ENCODE measurements around the gene TMEM87A.

The TMEM87A gene

DNA sequence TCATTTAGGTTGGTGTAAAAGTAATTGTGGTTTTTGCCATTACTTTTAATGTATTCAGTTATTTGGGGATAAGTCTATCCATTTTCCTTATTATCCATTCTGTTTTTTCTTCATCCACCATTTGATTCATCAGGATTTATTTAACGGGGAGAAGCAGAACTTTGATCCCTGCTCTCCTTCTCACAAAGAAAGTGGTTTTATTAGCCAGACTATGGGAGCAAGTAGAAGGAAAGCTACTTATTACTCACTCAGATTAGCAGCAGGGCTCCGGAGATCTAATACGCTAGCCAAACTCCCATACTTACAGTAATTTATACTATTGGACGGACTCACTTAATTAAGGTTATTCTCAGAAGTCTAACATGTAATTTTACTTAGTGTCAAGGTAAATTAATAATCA lies 14.7 kb upstream of the TMEM87A start:
- no peak overlapping the region for H3K9ac ChIP-seq (ENCODE audit: low read depth in 1 of 2, low read length in 2 of 2)
- peaks cover 25 to 37% of the 10 kb centered on the region in 2 donors for H3K36me3 ChIP-seq (ENCODE audit: control insufficient read depth in 2 of 2, insufficient read depth in 2 of 2, low read length in 2 of 2)
- no peak overlapping the region for H3K27ac ChIP-seq (ENCODE audit: low read depth in 2 of 2, low read length in 2 of 2)
- no peaks in the 10 kb centered on the region for H3K27me3 ChIP-seq (ENCODE audit: control insufficient read depth in 2 of 2, insufficient read depth in 2 of 2, low read length in 2 of 2)
- no peaks in the 10 kb centered on the region for H3K9me3 ChIP-seq (ENCODE audit: control insufficient read depth in 2 of 2, low read length in 2 of 2)
- peaks cover 4 to 11% of the 10 kb centered on the region in 2 donors for H3K4me1 ChIP-seq (ENCODE audit: control insufficient read depth in 2 of 2, insufficient read depth in 2 of 2, low read length in 2 of 2)
- no peak overlapping the region for H3K4me3 ChIP-seq (ENCODE audit: low read length in 2 of 2)

DNA sequence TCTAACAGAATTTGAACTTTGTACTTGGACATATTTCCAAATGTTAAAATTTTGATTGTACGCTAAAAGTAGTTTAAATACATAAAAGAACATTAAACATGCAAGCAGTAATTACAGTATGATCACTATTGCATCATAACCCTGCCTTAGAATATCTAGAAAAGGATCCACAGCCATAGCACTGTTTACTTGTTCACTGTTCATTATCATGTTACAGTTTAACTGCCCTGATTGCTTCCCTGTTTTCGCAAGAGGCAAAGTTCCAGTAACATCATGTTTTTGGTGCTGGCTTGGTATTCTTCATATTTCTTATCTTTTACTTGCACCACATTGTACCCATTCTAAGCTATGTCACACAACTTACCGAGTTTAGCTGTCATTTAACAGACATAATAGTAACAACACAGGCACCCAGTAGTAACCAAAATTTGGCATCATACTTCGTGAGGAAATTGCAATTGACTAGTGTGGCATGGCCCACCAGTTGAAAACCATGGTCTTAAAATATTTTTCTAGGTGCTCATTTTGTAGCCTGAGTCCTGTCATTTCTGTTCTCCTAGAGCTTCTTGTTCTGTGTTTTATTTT lies 13.3 kb upstream of the TMEM87A start:
- Histone ChIP-seq H3K9ac (ENCODE audit: low read depth in 1 of 2, low read length in 2 of 2) (no peak overlapping the region), H3K27me3 (ENCODE audit: control insufficient read depth in 2 of 2, insufficient read depth in 2 of 2, low read length in 2 of 2) (no peaks in the 10 kb centered on the region), H3K4me1 (ENCODE audit: control insufficient read depth in 2 of 2, insufficient read depth in 2 of 2, low read length in 2 of 2) (peaks cover 4 to 11% of the 10 kb centered on the region in 2 donors), H3K27ac (ENCODE audit: low read depth in 2 of 2, low read length in 2 of 2) (peak overlapping the region in 1 of 2 donors; percentile 7), H3K4me3 (ENCODE audit: low read length in 2 of 2) (peak overlapping the region in 1 of 2 donors; percentile 6), H3K36me3 (ENCODE audit: control insufficient read depth in 2 of 2, insufficient read depth in 2 of 2, low read length in 2 of 2) (peaks cover 16 to 32% of the 10 kb centered on the region in 2 donors), H3K9me3 (ENCODE audit: control insufficient read depth in 2 of 2, low read length in 2 of 2) (no peaks in the 10 kb centered on the region)

DNA sequence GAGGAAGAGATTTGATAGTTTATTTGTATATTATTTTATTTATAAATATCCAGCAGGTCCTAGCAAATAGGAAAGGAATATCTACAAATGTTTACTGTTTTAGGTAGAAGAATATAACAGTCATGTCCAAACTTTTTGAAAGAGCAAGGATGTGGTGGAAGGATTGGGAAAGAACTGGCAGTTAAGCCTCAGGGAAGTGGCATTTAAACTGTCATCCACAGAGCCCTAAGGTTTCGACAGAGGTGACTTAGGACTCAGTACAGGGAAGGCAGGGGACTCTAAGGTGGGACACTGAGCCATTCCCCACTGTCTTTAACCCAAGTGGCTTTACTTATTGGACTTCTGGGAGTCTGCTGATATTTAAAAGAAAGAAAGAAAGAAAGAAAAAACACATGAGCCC lies 11.8 kb upstream of the TMEM87A start:
- Histone ChIP-seq H3K27me3 (ENCODE audit: control insufficient read depth in 2 of 2, insufficient read depth in 2 of 2, low read length in 2 of 2) (no peaks in the 10 kb centered on the region), H3K4me3 (ENCODE audit: low read length in 2 of 2) (no peak overlapping the region), H3K27ac (ENCODE audit: low read depth in 2 of 2, low read length in 2 of 2) (no peak overlapping the region), H3K36me3 (ENCODE audit: control insufficient read depth in 2 of 2, insufficient read depth in 2 of 2, low read length in 2 of 2) (peaks cover 28 to 43% of the 10 kb centered on the region in 2 donors), H3K4me1 (ENCODE audit: control insufficient read depth in 2 of 2, insufficient read depth in 2 of 2, low read length in 2 of 2) (peaks cover 4 to 11% of the 10 kb centered on the region in 2 donors), H3K9me3 (ENCODE audit: control insufficient read depth in 2 of 2, low read length in 2 of 2) (no peaks in the 10 kb centered on the region), H3K9ac (ENCODE audit: low read depth in 1 of 2, low read length in 2 of 2) (no peak overlapping the region)

DNA sequence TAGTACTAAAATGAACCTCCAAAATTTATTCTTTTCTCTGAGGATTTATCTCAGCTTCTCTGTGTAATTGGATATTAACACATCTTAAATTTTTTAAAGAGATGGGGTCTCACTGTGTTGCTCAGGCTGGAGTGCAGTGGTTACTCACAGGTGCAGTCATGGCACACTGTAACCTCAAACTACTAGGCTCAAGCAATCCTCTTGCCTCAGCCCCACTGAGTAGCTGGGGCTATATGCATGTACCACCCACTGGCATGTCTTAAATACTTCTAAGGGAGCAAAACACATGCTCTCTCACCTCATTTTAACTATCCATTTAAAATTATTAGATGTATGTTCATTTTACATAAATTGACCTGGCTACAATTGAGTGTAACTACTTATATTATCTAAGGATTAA lies 11.3 kb upstream of the TMEM87A start:
- H3K27ac ChIP-seq (ENCODE audit: low read depth in 2 of 2, low read length in 2 of 2), result no peak overlapping the region
- no peak overlapping the region for H3K9ac ChIP-seq (ENCODE audit: low read depth in 1 of 2, low read length in 2 of 2)
- H3K4me1 ChIP-seq (ENCODE audit: control insufficient read depth in 2 of 2, insufficient read depth in 2 of 2, low read length in 2 of 2), result peaks cover 4 to 11% of the 10 kb centered on the region in 2 donors
- no peaks in the 10 kb centered on the region for H3K27me3 ChIP-seq (ENCODE audit: control insufficient read depth in 2 of 2, insufficient read depth in 2 of 2, low read length in 2 of 2)
- no peak overlapping the region for H3K4me3 ChIP-seq (ENCODE audit: low read length in 2 of 2)
- peaks cover 33 to 47% of the 10 kb centered on the region in 2 donors for H3K36me3 ChIP-seq (ENCODE audit: control insufficient read depth in 2 of 2, insufficient read depth in 2 of 2, low read length in 2 of 2)
- H3K9me3 ChIP-seq (ENCODE audit: control insufficient read depth in 2 of 2, low read length in 2 of 2), result no peaks in the 10 kb centered on the region

DNA sequence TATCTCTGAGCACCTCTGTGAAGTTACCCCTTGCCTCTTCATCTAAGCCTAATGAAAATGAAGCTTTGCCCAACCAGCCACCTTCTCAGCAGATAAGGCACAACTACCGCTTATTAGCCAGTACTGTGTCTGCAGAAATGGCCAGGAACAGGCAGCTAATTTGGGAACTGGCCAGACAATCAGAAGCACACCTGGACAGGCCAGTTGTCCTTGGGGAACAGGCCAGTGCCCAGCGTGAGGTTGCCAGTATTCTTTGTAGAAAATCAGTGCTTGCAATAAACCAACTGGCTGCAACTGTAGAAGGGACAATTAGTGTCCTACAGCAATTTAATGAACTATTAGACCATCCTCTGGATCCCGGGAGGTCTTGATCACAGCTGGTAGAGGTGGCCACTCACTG lies 10.4 kb upstream of the TMEM87A start:
- no peaks in the 10 kb centered on the region for H3K9me3 ChIP-seq (ENCODE audit: control insufficient read depth in 2 of 2, low read length in 2 of 2)
- H3K4me1 ChIP-seq (ENCODE audit: control insufficient read depth in 2 of 2, insufficient read depth in 2 of 2, low read length in 2 of 2), result peaks cover 4 to 11% of the 10 kb centered on the region in 2 donors
- H3K9ac ChIP-seq (ENCODE audit: low read depth in 1 of 2, low read length in 2 of 2), result no peak overlapping the region
- H3K4me3 ChIP-seq (ENCODE audit: low read length in 2 of 2), result no peak overlapping the region
- no peak overlapping the region for H3K27ac ChIP-seq (ENCODE audit: low read depth in 2 of 2, low read length in 2 of 2)
- no peaks in the 10 kb centered on the region for H3K27me3 ChIP-seq (ENCODE audit: control insufficient read depth in 2 of 2, insufficient read depth in 2 of 2, low read length in 2 of 2)
- peaks cover 35 to 47% of the 10 kb centered on the region in 2 donors for H3K36me3 ChIP-seq (ENCODE audit: control insufficient read depth in 2 of 2, insufficient read depth in 2 of 2, low read length in 2 of 2)

DNA sequence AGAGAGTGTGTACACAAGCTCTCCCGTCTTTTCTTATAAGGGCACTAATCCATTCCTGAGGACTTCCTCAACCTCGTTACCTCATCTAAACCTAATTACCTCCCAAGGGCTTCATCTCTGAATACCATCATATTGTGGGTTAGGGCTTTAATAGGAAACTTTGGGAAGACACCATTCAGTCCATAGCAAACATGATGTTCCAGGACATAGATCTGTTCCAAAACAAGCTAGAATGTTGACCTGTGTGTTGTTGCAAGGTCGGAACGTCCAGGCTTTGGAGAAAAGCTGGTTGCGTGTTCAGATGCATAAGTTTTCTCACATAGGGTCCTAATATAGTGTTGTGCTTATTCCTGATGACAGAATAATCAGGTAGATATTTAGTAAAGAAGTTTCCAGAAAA lies 9.7 kb upstream of the TMEM87A start:
- H3K27ac ChIP-seq (ENCODE audit: low read depth in 2 of 2, low read length in 2 of 2), result no peak overlapping the region
- H3K9me3 ChIP-seq (ENCODE audit: control insufficient read depth in 2 of 2, low read length in 2 of 2), result no peaks in the 10 kb centered on the region
- H3K27me3 ChIP-seq (ENCODE audit: control insufficient read depth in 2 of 2, insufficient read depth in 2 of 2, low read length in 2 of 2), result no peaks in the 10 kb centered on the region
- H3K9ac ChIP-seq (ENCODE audit: low read depth in 1 of 2, low read length in 2 of 2), result no peak overlapping the region
- peaks cover 4 to 11% of the 10 kb centered on the region in 2 donors for H3K4me1 ChIP-seq (ENCODE audit: control insufficient read depth in 2 of 2, insufficient read depth in 2 of 2, low read length in 2 of 2)
- H3K36me3 ChIP-seq (ENCODE audit: control insufficient read depth in 2 of 2, insufficient read depth in 2 of 2, low read length in 2 of 2), result peaks cover 35 to 47% of the 10 kb centered on the region in 2 donors
- H3K4me3 ChIP-seq (ENCODE audit: low read length in 2 of 2), result no peak overlapping the region

DNA sequence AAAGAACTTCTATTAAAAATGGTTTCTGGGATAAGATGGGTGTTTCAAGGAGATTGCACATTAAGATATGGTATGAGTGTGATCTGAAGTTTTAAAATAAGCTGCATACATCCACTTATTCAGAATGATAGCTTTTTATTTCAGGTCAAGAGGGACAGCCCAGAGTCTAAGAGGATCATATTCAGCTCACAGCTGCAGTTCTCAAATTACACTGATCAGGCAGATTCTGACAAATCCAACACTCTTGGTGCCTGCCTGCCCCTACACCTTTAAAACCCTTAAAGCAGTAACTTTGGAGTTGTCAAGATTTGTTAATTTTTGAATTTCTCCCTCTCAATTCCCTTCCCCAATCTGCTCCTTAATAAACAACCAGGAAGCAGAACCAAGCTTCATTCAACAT lies 9.1 kb upstream of the TMEM87A start:
- Histone ChIP-seq H3K27ac (ENCODE audit: low read depth in 2 of 2, low read length in 2 of 2) (no peak overlapping the region), H3K4me1 (ENCODE audit: control insufficient read depth in 2 of 2, insufficient read depth in 2 of 2, low read length in 2 of 2) (peaks cover 4 to 11% of the 10 kb centered on the region in 2 donors), H3K4me3 (ENCODE audit: low read length in 2 of 2) (no peak overlapping the region), H3K9me3 (ENCODE audit: control insufficient read depth in 2 of 2, low read length in 2 of 2) (no peaks in the 10 kb centered on the region), H3K27me3 (ENCODE audit: control insufficient read depth in 2 of 2, insufficient read depth in 2 of 2, low read length in 2 of 2) (no peaks in the 10 kb centered on the region), H3K9ac (ENCODE audit: low read depth in 1 of 2, low read length in 2 of 2) (no peak overlapping the region), H3K36me3 (ENCODE audit: control insufficient read depth in 2 of 2, insufficient read depth in 2 of 2, low read length in 2 of 2) (peaks cover 35 to 45% of the 10 kb centered on the region in 2 donors)

DNA sequence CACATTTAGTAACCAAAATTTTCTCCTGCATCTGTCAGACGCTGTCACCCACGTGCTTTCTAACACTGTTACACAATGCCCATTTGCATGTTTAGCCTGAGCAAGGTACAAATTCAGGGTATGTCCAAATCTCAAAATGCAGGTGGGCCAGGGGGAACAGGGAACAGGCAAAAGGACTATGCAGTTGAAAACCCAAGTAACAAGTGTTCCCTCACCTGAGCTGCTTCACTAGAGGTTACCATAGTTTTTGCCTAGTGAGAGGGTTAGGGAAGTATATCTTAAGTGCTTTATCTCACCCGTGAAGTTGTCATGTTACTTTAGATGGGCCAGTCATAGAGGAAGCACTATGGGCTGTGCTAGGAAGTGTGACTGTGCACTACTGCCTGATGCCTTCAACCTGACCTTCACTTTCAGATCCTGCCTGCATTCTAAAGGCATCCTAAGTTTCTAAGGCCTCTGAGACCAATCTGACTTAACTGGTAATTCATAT lies 6.0 kb upstream of the TMEM87A start:
- Histone ChIP-seq H3K27ac (ENCODE audit: low read depth in 2 of 2, low read length in 2 of 2) (no peak overlapping the region), H3K9me3 (ENCODE audit: control insufficient read depth in 2 of 2, low read length in 2 of 2) (no peaks in the 10 kb centered on the region), H3K4me1 (ENCODE audit: control insufficient read depth in 2 of 2, insufficient read depth in 2 of 2, low read length in 2 of 2) (peaks cover 12 to 15% of the 10 kb centered on the region in 2 donors), H3K9ac (ENCODE audit: low read depth in 1 of 2, low read length in 2 of 2) (no peak overlapping the region), H3K4me3 (ENCODE audit: low read length in 2 of 2) (no peak overlapping the region), H3K36me3 (ENCODE audit: control insufficient read depth in 2 of 2, insufficient read depth in 2 of 2, low read length in 2 of 2) (peaks cover 35 to 38% of the 10 kb centered on the region in 2 donors), H3K27me3 (ENCODE audit: control insufficient read depth in 2 of 2, insufficient read depth in 2 of 2, low read length in 2 of 2) (no peaks in the 10 kb centered on the region)

DNA sequence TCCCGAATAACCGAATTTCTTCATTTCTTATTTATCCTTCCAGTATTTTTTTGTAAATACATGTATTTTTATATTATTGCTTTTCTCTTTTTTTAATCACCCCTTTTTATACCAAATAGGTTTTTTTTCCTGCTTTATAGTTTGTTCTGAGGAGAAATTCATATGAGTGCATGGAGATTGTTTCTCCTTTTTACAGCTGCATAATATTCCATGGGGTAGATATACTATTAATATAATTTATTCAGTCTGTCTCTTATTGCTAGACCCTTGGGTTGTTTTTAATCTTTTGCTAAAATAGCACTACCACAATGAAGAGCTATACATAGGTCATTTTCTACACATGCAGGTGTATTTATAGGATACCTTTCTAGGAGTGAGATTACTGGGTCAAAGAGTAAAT lies 3.5 kb upstream of the TMEM87A start:
- H3K9ac ChIP-seq (ENCODE audit: low read depth in 1 of 2, low read length in 2 of 2), result no peak overlapping the region
- no peak overlapping the region for H3K27ac ChIP-seq (ENCODE audit: low read depth in 2 of 2, low read length in 2 of 2)
- no peaks in the 10 kb centered on the region for H3K9me3 ChIP-seq (ENCODE audit: control insufficient read depth in 2 of 2, low read length in 2 of 2)
- H3K36me3 ChIP-seq (ENCODE audit: control insufficient read depth in 2 of 2, insufficient read depth in 2 of 2, low read length in 2 of 2), result peaks cover 22 to 25% of the 10 kb centered on the region in 2 donors
- peaks cover 19 to 23% of the 10 kb centered on the region in 2 donors for H3K4me1 ChIP-seq (ENCODE audit: control insufficient read depth in 2 of 2, insufficient read depth in 2 of 2, low read length in 2 of 2)
- no peaks in the 10 kb centered on the region for H3K27me3 ChIP-seq (ENCODE audit: control insufficient read depth in 2 of 2, insufficient read depth in 2 of 2, low read length in 2 of 2)
- no peak overlapping the region for H3K4me3 ChIP-seq (ENCODE audit: low read length in 2 of 2)

DNA sequence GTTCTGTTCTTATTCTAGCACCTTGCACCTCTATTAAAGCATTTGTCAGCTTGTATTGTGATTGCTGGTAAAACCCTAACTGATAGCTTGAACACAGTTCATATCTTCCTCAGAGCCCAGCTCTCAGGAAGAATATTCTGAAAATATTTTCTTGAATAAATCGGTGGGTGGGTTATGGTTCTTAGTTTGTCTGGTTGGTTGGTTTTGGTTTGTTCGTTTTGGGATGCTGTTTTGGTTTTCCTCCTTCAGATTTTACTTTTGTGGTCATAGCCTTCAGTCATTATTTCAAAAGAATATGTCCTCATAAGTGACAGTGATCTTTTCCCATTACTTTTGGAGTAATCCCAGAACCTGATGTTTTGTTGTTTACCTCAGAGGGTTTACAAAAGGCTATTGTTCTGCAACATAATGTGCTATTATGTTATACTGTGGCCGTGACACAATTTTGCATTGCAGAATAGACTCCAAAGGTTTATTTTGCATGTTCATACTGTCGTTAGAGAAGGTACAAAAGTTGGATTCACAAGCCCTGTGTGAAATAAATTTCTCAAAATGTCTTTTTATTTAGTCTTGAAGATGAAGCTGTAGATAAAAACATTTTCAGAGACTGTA lies 2.7 kb upstream of the TMEM87A start:
- Histone ChIP-seq H3K4me3 (ENCODE audit: low read length in 2 of 2) (peak overlapping the region; percentile 98 to 100), H3K27me3 (ENCODE audit: control insufficient read depth in 2 of 2, insufficient read depth in 2 of 2, low read length in 2 of 2) (no peaks in the 10 kb centered on the region), H3K9ac (ENCODE audit: low read depth in 1 of 2, low read length in 2 of 2) (peak overlapping the region; percentile 100), H3K4me1 (ENCODE audit: control insufficient read depth in 2 of 2, insufficient read depth in 2 of 2, low read length in 2 of 2) (peaks cover 23 to 26% of the 10 kb centered on the region in 2 donors), H3K36me3 (ENCODE audit: control insufficient read depth in 2 of 2, insufficient read depth in 2 of 2, low read length in 2 of 2) (peaks cover 16 to 18% of the 10 kb centered on the region in 2 donors), H3K9me3 (ENCODE audit: control insufficient read depth in 2 of 2, low read length in 2 of 2) (no peaks in the 10 kb centered on the region), H3K27ac (ENCODE audit: low read depth in 2 of 2, low read length in 2 of 2) (peak overlapping the region; percentile 79 to 99)
